OCI-LY1 (cell line): Measurements from ENCODE around the gene SLC7A14.

ENCODE experiments used
- H2AFZ ChIP-seq: fragments of 200-600 bp; sonication (generic), shearing (Covaris generic); 2 replicates; pipeline ENCODE4 v1.6.0; 2014; ENCODE audit warnings: antibody characterized with exemption, mild to moderate bottlenecking, low read length
- H3F3A ChIP-seq: fragments of 200-600 bp; sonication (generic), shearing (Covaris generic); 2 replicates; pipeline ENCODE4 v1.6.0; 2014; ENCODE audit warnings: mild to moderate bottlenecking, antibody characterized with exemption, low read length, moderate library complexity; ENCODE audit not compliant: insufficient read depth
- H3K27ac ChIP-seq: fragments of 200-600 bp; sonication (generic); 2 replicates; pipeline ENCODE4 v1.5.1; 2014; ENCODE audit warnings: low read length, mixed run types, mild to moderate bottlenecking, low read depth; ENCODE audit not compliant: poor library complexity, severe bottlenecking
- H3K27me3 ChIP-seq: fragments of 200-600 bp; sonication (generic); 2 replicates; pipeline ENCODE4 v1.6.0; 2014; ENCODE audit warnings: antibody characterized with exemption, mild to moderate bottlenecking, low read length, moderate library complexity; ENCODE audit not compliant: insufficient read depth
- H3K36me3 ChIP-seq: fragments of 200-600 bp; sonication (generic); 2 replicates; pipeline ENCODE4 v1.6.1; 2014; ENCODE audit warnings: mild to moderate bottlenecking, antibody characterized with exemption, low read length, moderate library complexity, mixed read lengths; ENCODE audit not compliant: insufficient read depth
- H3K4me1 ChIP-seq: fragments of 200-600 bp; sonication (generic); 2 replicates; pipeline ENCODE4 v1.5.1; 2014; ENCODE audit warnings: mild to moderate bottlenecking, low read length, moderate library complexity; ENCODE audit not compliant: insufficient read depth, severe bottlenecking
- H3K4me2 ChIP-seq: fragments of 200-600 bp; sonication (generic), shearing (Covaris generic); 2 replicates; pipeline ENCODE4 v1.6.1; 2014; ENCODE audit warnings: low read length
- H3K4me3 ChIP-seq: fragments of 200-600 bp; sonication (generic); 2 replicates; pipeline ENCODE4 v1.5.1; 2014; ENCODE audit warnings: low read length, low read depth, mild to moderate bottlenecking, mixed read lengths; ENCODE audit not compliant: poor library complexity, severe bottlenecking
- H3K79me2 ChIP-seq: fragments of 200-600 bp; shearing (Covaris generic); 2 replicates; pipeline ENCODE4 v1.6.1; 2016; ENCODE audit warnings: mixed run types, low read length, mixed read lengths; ENCODE audit not compliant: insufficient read depth
- H3K9ac ChIP-seq: fragments of 200-600 bp; sonication (generic), shearing (Covaris generic); 2 replicates; pipeline ENCODE4 v1.6.1; 2014; ENCODE audit warnings: mild to moderate bottlenecking, low read length, mixed read lengths
- H3K9me2 ChIP-seq: fragments of 200-600 bp; sonication (generic), shearing (Covaris generic); 2 replicates; pipeline ENCODE4 v1.6.1; 2014; ENCODE audit warnings: low read depth, mild to moderate bottlenecking, low read length, mixed read lengths
- H3K9me3 ChIP-seq: fragments of 200-600 bp; shearing (Covaris generic); 2 replicates; pipeline ENCODE4 v1.6.1; 2014; ENCODE audit warnings: low read length, mixed read lengths
- H4K20me1 ChIP-seq: fragments of 200-600 bp; sonication (generic), shearing (Covaris generic); 2 replicates; pipeline ENCODE4 v1.6.0; 2016; ENCODE audit warnings: mild to moderate bottlenecking, low read length; ENCODE audit not compliant: insufficient read depth
- EZH2 ChIP-seq: fragments of 200-600 bp; sonication (generic), shearing (Covaris generic); IDR thresholded peaks from 2 replicates; pipeline ENCODE4 v1.8.0; 2017; ENCODE audit warnings: borderline replicate concordance, mixed run types, mild to moderate bottlenecking, antibody characterized with exemption, low read length, moderate library complexity, mixed read lengths
- TF ChIP-seq, protein P1 (sequence below): fragments of 200-600 bp; sonication (generic), shearing (Covaris generic); IDR thresholded peaks from 2 replicates; pipeline ENCODE4 v1.5.1; 2017; ENCODE audit warnings: mild to moderate bottlenecking, antibody characterized with exemption, low read length, moderate library complexity, mixed read lengths

Gene SLC7A14

GRCh38 chr3:170608475-170608874, 22.6 kb upstream of the SLC7A14 start:
- H3K4me2 ChIP-seq, result no peak overlapping the region
- no peaks in the 10 kb centered on the region for H3K4me1 ChIP-seq
- no peak overlapping the region for H3K4me3 ChIP-seq
- H3K36me3 ChIP-seq, result no peaks in the 10 kb centered on the region
- H3K9ac ChIP-seq, result no peak overlapping the region
- H3K9me2 ChIP-seq, result no peaks in the 10 kb centered on the region
- H3K27ac ChIP-seq, result no peak overlapping the region
- no peak overlapping the region for H2AFZ ChIP-seq
- no peaks in the 10 kb centered on the region for H3F3A ChIP-seq
- no peak for TF ChIP-seq EZH2
- TF ChIP-seq, protein P1, sequence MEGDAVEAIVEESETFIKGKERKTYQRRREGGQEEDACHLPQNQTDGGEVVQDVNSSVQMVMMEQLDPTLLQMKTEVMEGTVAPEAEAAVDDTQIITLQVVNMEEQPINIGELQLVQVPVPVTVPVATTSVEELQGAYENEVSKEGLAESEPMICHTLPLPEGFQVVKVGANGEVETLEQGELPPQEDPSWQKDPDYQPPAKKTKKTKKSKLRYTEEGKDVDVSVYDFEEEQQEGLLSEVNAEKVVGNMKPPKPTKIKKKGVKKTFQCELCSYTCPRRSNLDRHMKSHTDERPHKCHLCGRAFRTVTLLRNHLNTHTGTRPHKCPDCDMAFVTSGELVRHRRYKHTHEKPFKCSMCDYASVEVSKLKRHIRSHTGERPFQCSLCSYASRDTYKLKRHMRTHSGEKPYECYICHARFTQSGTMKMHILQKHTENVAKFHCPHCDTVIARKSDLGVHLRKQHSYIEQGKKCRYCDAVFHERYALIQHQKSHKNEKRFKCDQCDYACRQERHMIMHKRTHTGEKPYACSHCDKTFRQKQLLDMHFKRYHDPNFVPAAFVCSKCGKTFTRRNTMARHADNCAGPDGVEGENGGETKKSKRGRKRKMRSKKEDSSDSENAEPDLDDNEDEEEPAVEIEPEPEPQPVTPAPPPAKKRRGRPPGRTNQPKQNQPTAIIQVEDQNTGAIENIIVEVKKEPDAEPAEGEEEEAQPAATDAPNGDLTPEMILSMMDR, result no peak
- H3K79me2 ChIP-seq, result no peaks in the 10 kb centered on the region
- no peaks in the 10 kb centered on the region for H3K9me3 ChIP-seq
- H3K27me3 ChIP-seq, result no peaks in the 10 kb centered on the region
- no peaks in the 10 kb centered on the region for H4K20me1 ChIP-seq

GRCh38 chr3:170606675-170607074, 20.8 kb upstream of the SLC7A14 start:
- Histone ChIP-seq H3K4me1 (no peaks in the 10 kb centered on the region), H3K9me3 (no peaks in the 10 kb centered on the region), H4K20me1 (no peaks in the 10 kb centered on the region), H3K4me3 (no peak overlapping the region), H3K9ac (no peak overlapping the region), H3F3A (no peaks in the 10 kb centered on the region), H3K27ac (no peak overlapping the region), H3K36me3 (no peaks in the 10 kb centered on the region), H3K27me3 (no peaks in the 10 kb centered on the region), H3K9me2 (no peaks in the 10 kb centered on the region), H3K4me2 (no peak overlapping the region), H3K79me2 (no peaks in the 10 kb centered on the region), H2AFZ (no peak overlapping the region)
- TF ChIP-seq, protein P1, result no peak
- no peak for TF ChIP-seq EZH2

- Histone ChIP-seq H3K4me2 (no peak overlapping the region), H3K79me2 (no peaks in the 10 kb centered on the region), H3K9ac (no peak overlapping the region), H3K27me3 (no peaks in the 10 kb centered on the region), H3K9me2 (no peaks in the 10 kb centered on the region), H4K20me1 (no peaks in the 10 kb centered on the region), H3K36me3 (no peaks in the 10 kb centered on the region), H3K27ac (no peak overlapping the region), H2AFZ (no peak overlapping the region), H3F3A (no peaks in the 10 kb centered on the region), H3K4me1 (no peaks in the 10 kb centered on the region), H3K4me3 (no peak overlapping the region), H3K9me3 (no peaks in the 10 kb centered on the region)
- TF ChIP-seq EZH2, result no peak
- TF ChIP-seq, protein P1, result no peak
Measured at GRCh38 chr3:170605490-170605889, 19.6 kb upstream of the SLC7A14 start.
